ENCODE measurements around the gene CST5.

DNA sequence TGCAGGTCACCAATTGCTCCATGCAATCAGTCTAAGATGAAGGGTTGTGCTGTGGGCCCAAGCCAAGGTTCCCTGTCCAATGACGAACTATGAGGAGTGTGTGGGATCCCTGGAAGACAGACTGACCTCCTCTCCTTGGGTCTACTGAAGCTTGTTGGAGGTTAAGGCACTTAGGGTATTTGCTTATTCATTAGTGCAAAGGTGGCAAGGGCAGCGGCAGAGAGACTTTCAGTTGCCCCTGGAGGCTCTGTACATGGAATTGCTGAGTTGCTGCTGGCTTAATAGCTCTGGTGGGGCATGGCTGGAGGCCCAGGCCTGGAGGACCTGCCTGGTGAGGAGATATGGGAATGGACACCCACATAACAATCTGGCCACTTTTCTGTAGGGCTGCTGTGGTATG is 29.8 kb upstream of the CST5 start:
- TF ChIP-seq EZH2 (IDR thresholded peaks at IDR 0.05; ENCODE audit: low read depth, unreplicated experiment) (no peak), POLR2AphosphoS5 (IDR thresholded peaks at IDR 0.05; ENCODE audit: low read depth) (no peak)
- TF ChIP-seq, protein P1, sequence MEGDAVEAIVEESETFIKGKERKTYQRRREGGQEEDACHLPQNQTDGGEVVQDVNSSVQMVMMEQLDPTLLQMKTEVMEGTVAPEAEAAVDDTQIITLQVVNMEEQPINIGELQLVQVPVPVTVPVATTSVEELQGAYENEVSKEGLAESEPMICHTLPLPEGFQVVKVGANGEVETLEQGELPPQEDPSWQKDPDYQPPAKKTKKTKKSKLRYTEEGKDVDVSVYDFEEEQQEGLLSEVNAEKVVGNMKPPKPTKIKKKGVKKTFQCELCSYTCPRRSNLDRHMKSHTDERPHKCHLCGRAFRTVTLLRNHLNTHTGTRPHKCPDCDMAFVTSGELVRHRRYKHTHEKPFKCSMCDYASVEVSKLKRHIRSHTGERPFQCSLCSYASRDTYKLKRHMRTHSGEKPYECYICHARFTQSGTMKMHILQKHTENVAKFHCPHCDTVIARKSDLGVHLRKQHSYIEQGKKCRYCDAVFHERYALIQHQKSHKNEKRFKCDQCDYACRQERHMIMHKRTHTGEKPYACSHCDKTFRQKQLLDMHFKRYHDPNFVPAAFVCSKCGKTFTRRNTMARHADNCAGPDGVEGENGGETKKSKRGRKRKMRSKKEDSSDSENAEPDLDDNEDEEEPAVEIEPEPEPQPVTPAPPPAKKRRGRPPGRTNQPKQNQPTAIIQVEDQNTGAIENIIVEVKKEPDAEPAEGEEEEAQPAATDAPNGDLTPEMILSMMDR (conservative IDR thresholded peaks at IDR 0.05; ENCODE audit: low read depth in 2 of 2): no peak
